T-cell (primary cell): Measurements from ENCODE around the gene ARHGAP24. TPM values are rescaled to one million over a fixed set of nuclear protein-coding genes. Genes with fewer than 3 reads are reported as not detected.

ENCODE experiments used
- ATAC-seq, 4 experiments: fragments of 200-7000 bp in 3 of 4; fragments of 150-1000 bp in 1 of 4; cut with Tn5 transposase; replicated peaks in 1 of 4; 1 replicate in 3 of 4; 2 replicates in 1 of 4; pipeline ENCODE4 v1.10.0; 2021; ENCODE audit warnings: moderate library complexity in 3 of 4, mild to moderate bottlenecking in 2 of 4, moderate number of reproducible peaks in 1 of 4
- CTCF ChIA-PET, 2 donors: fragments of 300-600 bp; sonication (Branson Sonifier 250); formaldehyde crosslinking; loops; one replicate each; lab custom pipeline; 2022; ENCODE audit warnings: antibody characterized with exemption in 2 of 2; lab: Charles Lee
- POLR2A ChIA-PET, 2 donors: fragments of 300-600 bp; sonication (Branson Sonifier 250); formaldehyde crosslinking; loops; one replicate each; lab custom pipeline; 2022; ENCODE audit warnings: antibody characterized with exemption in 2 of 2; lab: Charles Lee
- DNase-seq, 35 experiments: peaks; one replicate each; pipeline versions ENCODE4 v3.0.0 to v3.0.0-alpha.2; 2013 to 2023
- H3K27ac ChIP-seq: one replicate; pipeline ENCODE4 v1.5.1; 2013; ENCODE audit warnings: low read length
- H3K27me3 ChIP-seq, 2 experiments: replicated peaks in 1 of 2; 1 replicate in 1 of 2; 2 replicates in 1 of 2; pipeline versions ENCODE4 v1.6.1 to v1.7.0; 2013; ENCODE audit warnings: low read length in 1 of 2, mixed read lengths in 1 of 2; ENCODE audit not compliant: control insufficient read depth in 2 of 2, insufficient read depth in 2 of 2; ENCODE audit errors: extremely low read depth in 1 of 2
- H3K36me3 ChIP-seq, 2 donors: 1 replicate in 1 of 2; 2 replicates in 1 of 2; pipeline versions ENCODE4 v1.6.1 to v1.7.0; 2013; ENCODE audit warnings: low read length in 1 of 2; ENCODE audit not compliant: control insufficient read depth in 2 of 2, insufficient read depth in 1 of 2; ENCODE audit errors: extremely low read depth in 1 of 2
- H3K4me1 ChIP-seq, 2 experiments: 1 replicate in 1 of 2; 2 replicates in 1 of 2; pipeline versions ENCODE4 v1.6.1 to v1.7.0; 2013; ENCODE audit warnings: low read length in 2 of 2, mixed read lengths in 1 of 2; ENCODE audit not compliant: insufficient read depth in 2 of 2, control insufficient read depth in 1 of 2; ENCODE audit errors: extremely low read depth in 1 of 2
- H3K4me3 ChIP-seq, 2 donors: 1 replicate in 1 of 2; 2 replicates in 1 of 2; pipeline versions ENCODE4 v1.5.1 to v1.7.0; 2013; ENCODE audit warnings: mild to moderate bottlenecking in 2 of 2, low read length in 1 of 2, moderate library complexity in 1 of 2; ENCODE audit not compliant: control insufficient read depth in 1 of 2; ENCODE audit errors: extremely low read depth in 1 of 2
- H3K9me3 ChIP-seq: 2 replicates; pipeline ENCODE4 v1.7.0; 2013
- H3K27ac Mint-ChIP-seq, 2 donors: one replicate each; pipeline ENCODE4 v1.8.0; 2020 to 2021; ENCODE audit warnings: mild to moderate bottlenecking in 2 of 2, mixed read lengths in 2 of 2
- H3K27me3 Mint-ChIP-seq, 2 donors: one replicate each; pipeline ENCODE4 v1.8.0; 2021 to 2022; ENCODE audit warnings: mixed read lengths in 2 of 2
- H3K36me3 Mint-ChIP-seq: one replicate; pipeline ENCODE4 v1.8.0; 2021; ENCODE audit warnings: mixed read lengths
- H3K4me1 Mint-ChIP-seq, 3 donors: one replicate each; pipeline ENCODE4 v1.8.0; 2020 to 2022; ENCODE audit warnings: mixed read lengths in 3 of 3, mild to moderate bottlenecking in 1 of 3
- H3K4me3 Mint-ChIP-seq, 3 donors: one replicate each; pipeline ENCODE4 v1.8.0; 2020 to 2022; ENCODE audit warnings: mild to moderate bottlenecking in 3 of 3, mixed read lengths in 3 of 3, moderate library complexity in 3 of 3
- H3K9me3 Mint-ChIP-seq, 3 donors: one replicate each; pipeline ENCODE4 v1.8.0; 2020 to 2022; ENCODE audit warnings: mixed read lengths in 3 of 3
- WGBS: methylation state at CpG from one replicate; pipeline ENCODE4 v1.1.5; 2013; ENCODE audit warnings: missing lambda C conversion rate; ENCODE audit not compliant: insufficient coverage; 5-methylcytosine and 5-hydroxymethylcytosine counted together
- total RNA-seq, 35 experiments: library from RNA in 6 of 35; stranded (reverse) in 6 of 35; fragments of 120-200 nt in 1 of 35; gene quantifications; one replicate each; pipeline versions ENCODE4 v1.2.1 to v1.2.4 and lab custom pipeline; 2013 to 2026

The ARHGAP24 gene
- total RNA-seq, 5 donors from 2014 or later (not counting 1 experiment from before 2014, with no cell fraction given) = 0.45 to 2.7 (median 1.8) TPM

- no peak overlapping the region for H3K4me3 ChIP-seq
- no peaks in the 10 kb centered on the region for H3K4me1 ChIP-seq
- Mint-ChIP-seq H3K27ac (no peak overlapping the region), H3K9me3 (peaks cover 0 to 8% (median 0%) of the 10 kb centered on the region in 3 donors), H3K4me1 (no peaks in the 10 kb centered on the region), H3K36me3 (no peaks in the 10 kb centered on the region), H3K4me3 (no peak overlapping the region), H3K27me3 (no peaks in the 10 kb centered on the region)
- no peak overlapping the region for H3K27ac ChIP-seq
- DNase-seq (no peak), ATAC-seq (no peak)
- H3K36me3 ChIP-seq = no peaks in the 10 kb centered on the region
- CTCF ChIA-PET = no interaction called here
- H3K9me3 ChIP-seq = no peaks in the 10 kb centered on the region
- no peaks in the 10 kb centered on the region for H3K27me3 ChIP-seq
- POLR2A ChIA-PET = interaction anchor here in 1 of 2 donors (0.6 kb wide), 1 partner anchor 25 kb away, joined by 3 read pairs; no protein-coding TSS in a partner anchor
Measured at GRCh38 chr4:85455942-85456341, 19.0 kb upstream of the ARHGAP24 start.

- no peaks in the 10 kb centered on the region for H3K27me3 ChIP-seq
- no peak overlapping the region for H3K27ac Mint-ChIP-seq
- ATAC-seq (no peak), DNase-seq (no peak)
- no peaks in the 10 kb centered on the region for H3K4me1 Mint-ChIP-seq
- ChIA-PET POLR2A (no interaction called here), CTCF (no interaction called here)
- H3K9me3 Mint-ChIP-seq = peaks cover 0 to 8% (median 3%) of the 10 kb centered on the region in 3 donors
- no peaks in the 10 kb centered on the region for H3K9me3 ChIP-seq
- H3K4me3 Mint-ChIP-seq = no peak overlapping the region
- H3K27ac ChIP-seq = no peak overlapping the region
- 89% methylated on average over 2 of the region's 5 CpGs for WGBS
- no peaks in the 10 kb centered on the region for H3K36me3 Mint-ChIP-seq
- H3K4me1 ChIP-seq = no peaks in the 10 kb centered on the region
- H3K4me3 ChIP-seq = no peak overlapping the region
- no peaks in the 10 kb centered on the region for H3K36me3 ChIP-seq
- no peaks in the 10 kb centered on the region for H3K27me3 Mint-ChIP-seq
Measured at GRCh38 chr4:85457752-85458467, 17.0 kb upstream of the ARHGAP24 start.

- H3K4me1 ChIP-seq = no peaks in the 10 kb centered on the region
- H3K9me3 Mint-ChIP-seq = peaks cover 0 to 8% (median 3%) of the 10 kb centered on the region in 3 donors
- no peak overlapping the region for H3K27ac ChIP-seq
- H3K4me1 Mint-ChIP-seq = no peaks in the 10 kb centered on the region
- H3K36me3 ChIP-seq = no peaks in the 10 kb centered on the region
- H3K27me3 Mint-ChIP-seq = no peaks in the 10 kb centered on the region
- H3K36me3 Mint-ChIP-seq = no peaks in the 10 kb centered on the region
- no peak overlapping the region for H3K4me3 ChIP-seq
- ChIA-PET POLR2A (no interaction called here), CTCF (no interaction called here)
- H3K27me3 ChIP-seq = no peaks in the 10 kb centered on the region
- ATAC-seq = no peak
- no CpG with 5 or more reads among the region's 1 CpG for WGBS
- H3K27ac Mint-ChIP-seq = no peak overlapping the region
- no peaks in the 10 kb centered on the region for H3K9me3 ChIP-seq
- no peak for DNase-seq
- no peak overlapping the region for H3K4me3 Mint-ChIP-seq
Measured at GRCh38 chr4:85459736-85460135, 15.2 kb upstream of the ARHGAP24 start.

- H3K27ac Mint-ChIP-seq = no peak overlapping the region
- peaks cover 14 to 17% of the 10 kb centered on the region in 2 donors for H3K27me3 Mint-ChIP-seq
- H3K9me3 ChIP-seq = no peaks in the 10 kb centered on the region
- no peak overlapping the region for H3K27ac ChIP-seq
- H3K27me3 ChIP-seq = peaks cover 0 to 8% of the 10 kb centered on the region in 2 experiments
- H3K4me1 ChIP-seq = no peaks in the 10 kb centered on the region
- H3K36me3 ChIP-seq = no peaks in the 10 kb centered on the region
- ATAC-seq (no peak), DNase-seq (no peak)
- no peaks in the 10 kb centered on the region for H3K36me3 Mint-ChIP-seq
- WGBS = 80% methylated on average over 1 of the region's 4 CpGs
- H3K4me3 Mint-ChIP-seq = no peak overlapping the region
- ChIA-PET POLR2A (no interaction called here), CTCF (no interaction called here)
- no peaks in the 10 kb centered on the region for H3K9me3 Mint-ChIP-seq
- H3K4me3 ChIP-seq = no peak overlapping the region
- H3K4me1 Mint-ChIP-seq = peaks cover 0 to 2% (median 0%) of the 10 kb centered on the region in 3 donors
Measured at GRCh38 chr4:85474356-85474755, 594 bp upstream of the ARHGAP24 start.

- H3K4me3 Mint-ChIP-seq = no peak overlapping the region
- Histone ChIP-seq H3K36me3 (no peaks in the 10 kb centered on the region), H3K27ac (no peak overlapping the region), H3K4me3 (no peak overlapping the region), H3K4me1 (no peaks in the 10 kb centered on the region), H3K27me3 (peaks cover 0 to 8% of the 10 kb centered on the region in 2 experiments), H3K9me3 (no peaks in the 10 kb centered on the region)
- no peak for ATAC-seq
- CTCF ChIA-PET = no interaction called here
- POLR2A ChIA-PET = no interaction called here
- H3K27me3 Mint-ChIP-seq = peaks cover 14 to 15% of the 10 kb centered on the region in 2 donors
- peaks cover 0 to 2% (median 0%) of the 10 kb centered on the region in 3 donors for H3K4me1 Mint-ChIP-seq
- no peak for DNase-seq
- no peaks in the 10 kb centered on the region for H3K36me3 Mint-ChIP-seq
- WGBS = no CpG with 5 or more reads among the region's 21 CpGs
- H3K9me3 Mint-ChIP-seq = no peaks in the 10 kb centered on the region
- no peak overlapping the region for H3K27ac Mint-ChIP-seq
Measured at GRCh38 chr4:85475631-85476233, 782 bp downstream of the ARHGAP24 start.

GRCh38 chr4:85476381-85476780 lies 1.4 kb downstream of the ARHGAP24 start:
- H3K36me3 Mint-ChIP-seq = no peaks in the 10 kb centered on the region
- WGBS = no CpG with 5 or more reads among the region's 4 CpGs
- H3K4me1 Mint-ChIP-seq = peaks cover 0 to 2% (median 0%) of the 10 kb centered on the region in 3 donors
- no peak overlapping the region for H3K4me3 ChIP-seq
- H3K27ac ChIP-seq = no peak overlapping the region
- H3K27me3 Mint-ChIP-seq = peaks cover 14 to 15% of the 10 kb centered on the region in 2 donors
- H3K27me3 ChIP-seq = peaks cover 0 to 8% of the 10 kb centered on the region in 2 experiments
- CTCF ChIA-PET = no interaction called here
- H3K27ac Mint-ChIP-seq = no peak overlapping the region
- H3K9me3 ChIP-seq = no peaks in the 10 kb centered on the region
- DNase-seq = no peak
- POLR2A ChIA-PET = interaction anchor here in 1 of 2 donors (0.6 kb wide), 1 partner anchor 65 kb away, joined by 3 read pairs; no protein-coding TSS in a partner anchor
- H3K4me3 Mint-ChIP-seq = no peak overlapping the region
- no peaks in the 10 kb centered on the region for H3K36me3 ChIP-seq
- H3K4me1 ChIP-seq = no peaks in the 10 kb centered on the region
- no peaks in the 10 kb centered on the region for H3K9me3 Mint-ChIP-seq
- no peak for ATAC-seq
